Non-pigmented ciliary epithelial cell (primary cell): ENCODE results near the gene RAB3A.
A peak's percentile ranks its signal among the peaks of the same experiment; 100 is the strongest.

Experiments
- DNase-seq: peaks from one replicate; pipeline ENCODE4 v3.0.0-alpha.2; 2010; ENCODE audit warnings: low read depth

The RAB3A gene

DNA sequence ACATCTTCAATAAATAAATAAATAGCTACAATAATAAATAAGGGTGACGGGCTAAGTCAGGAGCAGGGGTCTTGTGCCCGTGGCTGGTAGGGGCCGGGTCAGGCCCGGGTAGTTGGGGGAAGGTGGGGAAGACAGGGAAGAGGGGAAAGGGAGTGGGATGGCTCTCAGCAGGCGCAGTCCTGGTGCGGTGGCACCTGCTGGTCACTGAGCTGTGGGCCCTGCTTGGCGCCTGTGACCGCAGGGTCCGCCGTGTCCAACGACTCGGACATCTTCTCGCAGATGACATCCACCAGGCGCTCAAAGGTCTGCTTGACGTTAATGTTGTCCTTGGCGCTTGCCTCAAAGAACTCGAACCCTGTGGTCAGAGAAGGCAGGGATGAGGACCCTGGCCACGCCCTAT, 6.5 kb downstream of the RAB3A start:
- DNase-seq = no peak

DNA sequence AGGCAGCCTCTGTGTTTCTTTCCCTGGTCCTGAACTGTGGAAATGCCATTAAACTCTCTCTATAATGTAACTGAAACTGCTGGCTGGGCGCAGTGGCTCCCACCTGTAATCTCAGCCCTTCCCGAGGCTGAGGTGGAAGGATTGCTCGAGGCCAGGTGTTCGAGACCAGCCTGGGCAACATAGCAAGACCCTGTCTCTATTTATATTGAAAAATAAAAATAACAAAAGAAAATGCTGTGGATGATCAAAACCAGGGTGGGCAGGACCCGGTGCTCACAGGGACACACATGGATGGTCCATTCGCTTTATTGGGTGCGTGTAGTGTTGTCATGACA, 7.4 kb downstream of the RAB3A start:
- no peak for DNase-seq

DNA sequence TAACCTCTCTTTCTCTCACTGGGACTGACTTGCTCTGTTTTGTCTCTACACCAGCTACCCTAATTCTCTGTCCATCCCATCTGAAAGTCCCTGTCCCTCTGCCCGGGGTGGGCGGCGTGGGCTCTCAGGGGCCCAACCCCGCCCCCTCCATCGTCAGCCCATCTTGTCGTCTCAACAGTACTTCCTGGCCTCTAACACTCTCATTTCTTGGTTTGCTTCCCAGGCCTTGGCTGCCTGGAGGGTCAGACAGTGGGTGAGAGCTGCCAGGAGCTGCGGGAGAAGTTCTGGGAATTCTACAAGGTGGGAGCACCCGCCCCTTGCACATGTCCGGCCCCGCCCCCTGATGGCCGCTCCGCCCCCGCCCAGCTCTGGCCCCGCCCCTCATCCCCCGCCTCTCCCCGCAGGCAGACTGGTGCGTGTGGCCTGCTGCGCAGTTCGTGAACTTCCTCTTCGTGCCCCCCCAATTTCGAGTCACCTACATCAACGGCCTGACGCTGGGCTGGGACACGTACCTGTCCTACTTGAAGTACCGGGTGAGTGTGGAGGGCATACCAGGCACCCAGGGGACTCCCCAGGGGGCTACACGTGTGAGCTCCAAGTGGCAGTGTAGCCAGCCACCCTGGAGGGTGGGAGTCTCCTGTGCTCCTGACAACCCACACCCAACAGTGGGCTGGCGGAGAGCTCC, 9.1 kb downstream of the RAB3A start:
- no peak for DNase-seq

DNA sequence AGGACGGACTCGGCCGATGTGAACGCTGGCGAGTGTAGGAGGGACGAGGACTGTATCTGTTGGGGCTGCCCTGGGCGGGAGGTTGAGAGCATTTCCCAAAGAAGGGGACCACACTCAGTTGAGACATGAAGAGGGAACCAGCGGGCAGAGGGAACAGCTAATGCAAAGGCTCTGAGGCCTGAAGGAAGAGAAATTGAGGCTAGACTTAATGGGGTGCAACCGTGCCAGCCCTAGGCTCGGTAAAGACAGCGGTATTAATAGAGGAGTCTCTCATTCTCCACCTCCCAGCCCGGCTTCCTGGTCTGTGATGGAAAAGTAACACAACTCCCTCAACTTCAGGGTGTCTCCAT, 9.7 kb downstream of the RAB3A start:
- DNase-seq = no peak

DNA sequence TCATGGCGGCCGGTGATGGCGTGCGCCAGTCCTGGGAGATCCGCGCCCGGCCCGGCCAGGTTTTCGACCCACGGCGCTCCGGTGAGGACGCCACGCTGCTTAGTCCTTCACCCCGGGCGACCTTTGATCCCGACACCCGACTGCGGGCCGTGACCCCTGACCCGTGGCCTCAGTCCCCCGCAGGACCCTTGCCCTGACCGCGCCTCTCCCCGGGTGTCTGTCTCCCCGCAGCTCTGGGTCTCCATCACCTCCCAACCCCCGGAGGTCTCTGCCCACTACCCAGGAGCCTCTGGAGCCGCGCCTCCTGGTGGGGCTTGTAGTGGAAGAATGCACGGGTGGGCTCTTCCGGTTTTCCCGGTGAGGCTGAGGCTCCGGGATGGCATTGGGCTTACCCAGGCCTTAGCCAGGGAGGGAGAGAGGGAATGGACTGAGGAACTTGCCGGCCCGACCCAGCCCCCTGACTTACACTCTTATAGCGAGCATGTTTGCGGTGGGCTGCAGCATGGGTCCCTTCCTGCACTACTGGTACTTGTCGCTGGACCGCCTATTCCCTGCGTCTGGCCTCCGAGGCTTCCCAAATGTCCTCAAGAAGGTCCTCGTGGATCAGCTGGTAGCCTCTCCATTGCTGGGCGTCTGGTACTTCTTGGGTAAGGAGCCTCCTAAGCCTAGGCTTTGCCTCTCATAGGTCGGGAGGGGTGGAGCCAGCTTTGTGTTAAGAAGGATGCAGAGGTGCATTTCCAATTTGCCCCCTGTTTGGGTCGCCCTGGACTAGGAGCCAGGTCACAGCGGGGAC, 10.3 kb downstream of the RAB3A start:
- DNase-seq = no peak

DNA sequence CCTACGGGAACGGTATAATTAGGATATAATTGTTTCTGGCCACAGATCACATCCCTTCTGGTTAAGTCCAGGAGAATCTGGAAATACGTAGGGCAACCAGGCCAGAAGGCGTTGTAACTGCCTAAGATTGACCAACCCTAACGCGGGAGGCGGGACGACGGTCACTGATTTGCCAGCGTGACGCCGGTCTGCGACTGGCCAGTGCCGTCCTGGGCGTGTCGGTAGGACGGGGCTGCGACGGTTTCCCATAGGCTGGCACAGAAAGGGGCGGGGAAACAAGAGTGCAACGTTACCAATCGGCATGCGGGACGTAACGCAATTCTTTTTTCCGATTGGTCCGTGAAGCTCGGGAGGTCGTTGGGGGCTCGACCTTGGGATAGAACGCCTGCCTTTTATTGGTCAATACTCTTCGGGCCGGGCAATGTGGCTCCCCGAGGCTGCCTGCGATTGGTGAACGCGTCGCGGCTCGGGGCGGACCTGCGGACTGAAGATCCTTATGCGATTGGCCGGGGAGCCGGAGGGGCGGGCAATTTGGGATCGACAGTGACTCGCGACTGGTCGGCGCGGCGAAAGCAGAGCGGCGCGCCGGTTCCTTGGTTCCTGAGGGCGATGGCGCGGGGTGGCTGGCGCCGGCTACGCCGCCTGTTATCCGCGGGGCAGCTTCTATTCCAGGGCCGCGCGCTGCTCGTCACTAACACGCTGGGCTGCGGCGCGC, 11.0 kb downstream of the RAB3A start, which contains the start of gene MPV17L2:
Gene MPV17L2, plus strand, starts transcription at position 546 of the 715 bp plus-strand sequence. Its CDS starts 64 bp downstream, at position 610.
- peak; percentile 100 for DNase-seq

DNA sequence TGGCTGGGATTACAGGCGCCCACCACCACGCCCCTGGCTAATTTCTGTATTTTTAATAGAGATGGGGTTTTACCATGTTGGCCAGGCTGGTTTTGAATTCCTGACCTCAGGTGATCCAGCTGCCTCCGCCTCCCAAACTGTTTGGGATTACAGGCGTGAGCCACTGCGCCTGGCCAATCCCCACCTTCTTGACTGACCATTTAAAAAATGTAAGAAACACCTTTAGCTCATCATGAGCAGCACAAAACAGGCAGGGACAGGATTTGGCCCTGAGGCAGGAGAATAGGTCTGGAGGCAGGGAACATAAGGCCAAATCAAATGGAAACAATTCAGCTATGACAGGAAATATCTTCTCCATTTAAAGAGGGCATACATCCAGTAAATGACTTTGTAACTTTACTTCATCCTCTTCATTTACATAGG, 12.2 kb downstream of the RAB3A start:
- DNase-seq = no peak

DNA sequence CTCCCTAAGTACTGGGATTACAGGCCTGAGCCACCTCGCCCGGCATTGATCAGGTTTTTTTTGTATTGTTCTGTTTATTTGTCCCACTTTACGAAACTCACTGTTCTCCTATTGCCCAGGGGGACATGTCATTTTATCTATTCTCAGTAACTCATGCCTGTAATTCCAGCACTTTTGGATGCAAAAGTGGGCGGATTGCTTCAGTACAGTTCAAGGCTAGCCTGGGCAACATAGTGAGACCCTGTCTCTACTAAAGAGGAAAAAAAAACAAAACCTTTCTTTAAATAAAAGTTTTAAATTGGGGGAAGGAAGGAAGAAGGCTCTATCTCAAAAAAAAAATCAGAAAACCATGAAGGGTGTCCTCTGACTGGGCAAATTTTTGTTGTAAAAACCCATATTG, 13.6 kb downstream of the RAB3A start:
- DNase-seq = no peak

DNA sequence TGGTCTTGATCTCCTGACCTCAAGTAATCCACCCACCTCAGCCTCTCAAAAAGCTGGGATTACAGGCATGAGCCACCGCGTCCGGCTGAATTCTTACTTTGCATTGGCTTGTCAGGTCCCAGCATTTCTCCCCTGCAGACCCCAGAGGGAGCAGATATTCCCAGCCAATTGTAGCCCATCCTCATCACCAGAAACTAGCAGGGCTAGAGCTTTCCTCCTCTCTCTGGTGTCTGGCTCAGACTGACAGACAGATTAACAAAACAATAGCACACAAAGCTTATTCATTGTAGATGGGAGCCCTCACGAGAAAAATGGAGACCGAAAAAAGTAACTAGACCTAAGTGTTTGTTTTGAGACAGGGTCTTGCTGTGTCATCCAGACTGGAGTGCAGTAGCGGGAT, 18.3 kb downstream of the RAB3A start:
- DNase-seq = no peak

DNA sequence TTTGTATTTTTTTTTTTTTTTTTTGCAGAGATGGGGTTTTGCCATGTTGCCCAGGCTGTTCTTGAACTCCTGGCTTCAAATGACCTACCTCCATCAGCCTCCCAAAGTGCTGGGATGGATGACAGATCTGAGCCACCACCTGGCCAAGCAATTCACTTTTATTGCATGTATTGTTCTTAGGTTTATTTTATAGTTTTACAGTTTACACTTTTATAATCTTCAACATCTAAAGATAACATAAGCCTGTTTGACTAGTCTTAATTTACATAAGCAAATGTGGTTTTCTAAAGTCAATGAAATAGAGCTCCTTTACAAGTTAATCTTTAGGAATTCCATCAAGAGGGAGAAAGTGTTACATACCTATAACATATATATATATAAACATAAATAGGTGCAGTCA, 20.3 kb downstream of the RAB3A start:
- DNase-seq = no peak

DNA sequence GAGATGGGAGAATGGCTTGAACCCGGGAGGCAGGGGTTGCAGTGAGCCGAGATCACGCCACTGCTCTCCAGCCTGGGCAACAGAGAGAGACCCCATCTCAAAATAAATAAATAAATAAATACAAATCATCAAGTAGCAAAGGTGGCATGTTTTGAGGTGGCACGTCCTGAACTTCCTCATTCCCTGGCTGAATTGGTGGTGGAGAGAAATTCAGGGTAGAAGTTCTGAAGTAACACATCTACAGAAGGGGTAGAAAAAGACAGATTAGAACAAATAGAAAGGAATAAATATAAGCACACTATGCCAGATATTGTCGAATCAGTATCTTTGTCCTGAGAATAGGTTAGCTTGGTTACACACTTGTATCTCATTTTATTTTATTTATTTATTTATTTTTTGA, 23.9 kb downstream of the RAB3A start:
- no peak for DNase-seq

DNA sequence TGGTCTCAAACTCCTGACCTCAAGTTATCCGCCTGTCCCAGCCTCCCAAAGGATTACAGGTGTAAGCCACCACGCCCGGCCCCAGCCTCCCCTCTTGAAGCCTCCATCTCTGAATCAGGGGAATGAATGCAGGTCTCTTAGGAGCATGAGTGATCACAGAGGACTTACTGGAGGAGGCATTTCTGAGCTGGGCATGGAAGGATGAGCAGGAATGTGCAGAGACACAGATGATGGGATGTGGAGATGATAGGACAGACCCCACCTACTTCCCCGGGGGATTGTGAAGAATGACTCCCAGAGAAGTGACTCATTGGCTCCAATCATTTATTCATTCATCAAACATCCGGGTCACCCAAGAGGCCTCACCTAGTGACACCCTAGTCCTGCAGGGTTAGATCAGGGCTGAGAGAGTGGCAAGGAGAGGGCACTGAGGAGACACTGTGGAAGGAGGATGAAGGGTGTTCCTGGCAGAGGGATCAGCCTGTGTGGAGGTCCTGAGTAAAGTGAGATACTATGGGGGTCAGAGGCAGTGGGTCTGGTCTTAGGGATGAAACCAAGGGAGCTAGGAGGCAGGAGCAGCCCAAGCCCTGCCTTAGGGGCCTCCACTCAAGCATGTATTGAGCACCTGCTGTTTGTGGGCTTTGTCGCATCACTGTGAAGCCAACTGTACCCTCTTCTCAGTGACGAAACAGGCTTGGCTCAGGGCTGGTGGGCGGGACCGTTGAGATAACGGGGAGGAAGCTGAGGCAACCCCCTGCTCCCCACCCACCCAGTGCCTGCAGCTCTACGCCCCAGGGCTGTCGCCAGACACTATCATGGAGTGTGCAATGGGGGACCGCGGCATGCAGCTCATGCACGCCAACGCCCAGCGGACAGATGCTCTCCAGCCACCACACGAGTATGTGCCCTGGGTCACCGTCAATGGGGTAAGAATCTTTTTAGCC, 27.2 kb downstream of the RAB3A start:
- DNase-seq = no peak

DNA sequence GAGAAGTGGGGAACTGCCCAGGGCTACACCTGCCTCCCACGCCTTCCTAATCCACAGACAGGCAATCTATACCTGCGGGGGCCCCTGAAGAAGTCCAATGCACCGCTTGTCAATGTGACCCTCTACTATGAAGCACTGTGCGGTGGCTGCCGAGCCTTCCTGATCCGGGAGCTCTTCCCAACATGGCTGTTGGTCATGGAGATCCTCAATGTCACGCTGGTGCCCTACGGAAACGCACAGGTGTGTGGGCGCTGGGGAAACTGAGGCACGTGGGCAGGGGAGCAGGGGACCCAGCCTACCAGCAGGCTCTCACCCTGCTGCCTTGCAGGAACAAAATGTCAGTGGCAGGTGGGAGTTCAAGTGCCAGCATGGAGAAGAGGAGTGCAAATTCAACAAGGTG, 28.9 kb downstream of the RAB3A start:
- DNase-seq = no peak

DNA sequence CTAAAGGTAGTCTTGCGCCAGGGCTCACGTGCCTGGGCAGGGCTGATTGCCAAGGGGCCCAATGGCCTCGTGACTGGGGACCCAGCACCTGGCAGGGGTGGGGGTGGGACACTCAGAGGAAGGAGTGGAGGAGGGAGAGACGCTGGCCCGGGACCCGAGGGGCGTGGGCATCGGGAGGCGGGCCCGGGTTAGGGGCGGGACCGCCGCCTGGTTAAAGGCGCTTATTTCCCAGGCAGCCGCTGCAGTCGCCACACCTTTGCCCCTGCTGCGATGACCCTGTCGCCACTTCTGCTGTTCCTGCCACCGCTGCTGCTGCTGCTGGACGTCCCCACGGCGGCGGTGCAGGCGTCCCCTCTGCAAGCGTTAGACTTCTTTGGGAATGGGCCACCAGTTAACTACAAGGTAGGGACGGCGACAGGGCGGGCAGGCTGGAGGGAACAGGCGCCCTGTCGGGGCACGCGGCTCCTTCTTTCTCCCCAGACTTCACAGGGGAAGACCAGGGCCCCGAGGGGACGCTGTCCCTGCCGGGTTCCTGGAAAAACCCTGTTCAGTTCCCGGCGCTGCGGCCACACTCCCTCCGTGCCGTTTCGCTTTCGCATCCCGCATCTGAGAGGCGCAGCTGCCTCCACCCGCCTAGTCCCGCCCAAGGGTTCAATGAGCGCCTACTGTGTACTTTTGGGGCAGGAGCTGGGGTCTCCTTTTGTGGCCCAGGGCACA, 30.1 kb downstream of the RAB3A start, which contains the start of gene IFI30:
Gene IFI30, plus strand, starts transcription at position 242 of the 717 bp plus-strand sequence. Its CDS starts 29 bp downstream, at position 271.
- DNase-seq = no peak

DNA sequence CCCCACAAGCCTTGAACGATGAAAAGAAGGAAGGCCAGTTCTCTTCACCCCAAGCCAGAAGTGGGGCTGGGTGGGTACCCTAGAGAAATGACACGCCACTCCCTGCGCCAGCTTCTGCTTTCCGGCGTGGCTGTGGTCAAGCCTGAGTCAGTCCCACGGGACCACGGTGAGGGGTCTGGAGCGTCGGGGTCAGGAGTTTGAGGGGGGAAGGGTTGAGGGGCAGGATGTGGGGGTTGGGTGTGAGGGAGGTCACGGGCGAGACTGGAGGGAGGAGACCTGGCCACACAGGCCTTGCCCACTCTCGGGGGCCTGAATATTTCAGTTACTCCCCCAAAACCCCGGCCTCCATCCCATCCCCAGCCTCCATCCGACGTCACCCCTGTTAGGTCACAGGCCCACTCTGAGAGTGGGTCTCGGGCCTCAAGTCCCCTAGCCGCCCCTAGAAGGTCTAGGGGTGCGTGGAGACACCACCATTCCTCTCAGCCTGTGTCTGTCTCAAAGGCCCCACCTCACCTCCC, 30.7 kb downstream of the RAB3A start:
- no peak for DNase-seq

DNA sequence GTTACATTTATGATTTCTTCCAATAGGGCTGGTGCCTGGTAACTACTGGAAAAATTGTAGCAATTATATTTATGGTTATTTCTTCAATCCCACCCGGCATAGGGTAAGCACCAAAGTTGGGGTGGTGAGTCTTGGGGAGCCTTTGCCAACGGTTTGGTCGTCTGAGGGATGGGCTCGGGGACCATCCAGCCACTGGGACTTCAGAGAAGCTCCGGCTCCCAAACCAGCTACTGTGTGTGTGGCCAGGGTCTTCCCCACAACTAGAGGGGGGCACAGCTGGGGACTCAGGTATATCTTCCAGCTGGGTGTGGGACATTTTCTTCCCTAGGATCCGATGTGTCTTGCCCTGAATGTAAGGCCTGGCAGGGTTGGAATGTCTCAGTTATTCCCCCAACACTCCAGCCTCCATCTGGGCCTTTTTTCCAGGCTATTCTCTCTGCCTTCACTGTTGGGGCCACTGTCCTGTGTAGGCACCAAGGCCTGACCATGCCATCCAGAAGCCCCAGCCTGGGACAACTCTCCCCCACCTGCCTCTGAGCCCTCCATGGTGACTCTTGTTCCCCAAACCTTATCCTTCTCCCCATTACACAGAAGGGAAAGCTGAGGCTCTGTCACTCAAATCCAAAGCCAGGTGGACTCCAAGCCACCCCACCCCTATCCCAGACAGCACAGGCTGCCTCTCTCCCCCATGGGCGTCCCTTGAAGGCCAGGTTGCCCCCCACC, 31.4 kb downstream of the RAB3A start:
- DNase-seq = no peak

DNA sequence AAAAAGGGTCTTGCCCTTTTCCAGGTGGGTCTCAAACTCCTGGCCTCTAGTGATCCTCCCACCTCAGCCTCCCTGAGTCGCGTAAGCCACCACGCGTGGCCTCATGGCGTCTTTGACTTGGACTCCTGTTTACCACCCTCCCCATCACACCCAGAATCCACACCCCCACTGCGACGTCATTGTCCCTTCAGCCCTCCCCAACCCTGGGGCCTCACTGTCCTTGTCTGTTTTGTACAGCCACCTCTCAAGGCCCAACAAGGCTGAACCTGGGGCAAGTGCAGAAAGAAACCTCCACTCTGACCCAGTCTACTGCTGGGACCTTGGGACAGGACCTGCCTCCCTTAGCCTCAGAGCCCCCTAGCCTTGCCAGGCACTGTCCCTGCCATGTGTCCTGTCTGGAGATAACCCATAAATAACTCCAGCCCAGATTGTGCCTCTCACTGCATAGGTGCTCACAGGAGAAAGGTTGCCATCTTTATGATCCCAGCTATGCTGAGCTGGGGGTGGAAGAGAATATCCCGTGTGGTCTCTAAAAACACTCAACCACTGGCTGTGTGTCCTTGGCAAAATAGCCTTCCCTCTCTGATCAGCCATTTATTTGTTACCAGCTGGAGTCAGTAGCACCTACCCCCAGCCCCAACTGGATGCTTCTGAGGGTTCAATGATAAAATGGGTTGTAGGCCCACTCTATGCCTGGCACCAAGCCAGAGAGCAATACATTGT, 32.1 kb downstream of the RAB3A start:
- no peak for DNase-seq

DNA sequence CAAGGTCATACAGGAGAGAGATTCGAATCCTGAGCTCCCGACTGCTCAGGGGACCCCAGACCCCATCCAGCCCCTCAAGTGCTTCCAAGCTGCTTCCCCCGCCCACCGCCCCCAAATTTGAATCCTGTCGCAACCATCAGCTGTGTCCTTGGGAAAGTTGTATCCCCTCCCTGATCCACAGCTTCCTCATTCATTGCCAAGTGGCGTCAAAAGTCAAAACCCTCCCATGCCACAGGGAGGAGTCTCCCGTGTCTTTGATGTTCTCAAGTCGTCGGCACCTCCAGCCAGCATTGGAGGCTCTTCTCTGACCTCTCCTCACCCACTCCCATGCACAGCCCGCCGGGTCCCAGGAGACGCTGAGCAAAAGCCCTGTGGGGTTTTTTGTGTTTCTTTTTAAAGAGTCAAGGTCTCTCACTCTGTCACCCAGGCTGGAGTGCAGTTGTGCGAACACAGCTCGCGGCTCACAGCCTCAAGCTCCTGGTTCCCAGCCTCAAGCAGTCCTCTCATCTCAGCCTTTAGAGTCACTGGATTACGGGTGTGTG, 33.1 kb downstream of the RAB3A start:
- DNase-seq = no peak

DNA sequence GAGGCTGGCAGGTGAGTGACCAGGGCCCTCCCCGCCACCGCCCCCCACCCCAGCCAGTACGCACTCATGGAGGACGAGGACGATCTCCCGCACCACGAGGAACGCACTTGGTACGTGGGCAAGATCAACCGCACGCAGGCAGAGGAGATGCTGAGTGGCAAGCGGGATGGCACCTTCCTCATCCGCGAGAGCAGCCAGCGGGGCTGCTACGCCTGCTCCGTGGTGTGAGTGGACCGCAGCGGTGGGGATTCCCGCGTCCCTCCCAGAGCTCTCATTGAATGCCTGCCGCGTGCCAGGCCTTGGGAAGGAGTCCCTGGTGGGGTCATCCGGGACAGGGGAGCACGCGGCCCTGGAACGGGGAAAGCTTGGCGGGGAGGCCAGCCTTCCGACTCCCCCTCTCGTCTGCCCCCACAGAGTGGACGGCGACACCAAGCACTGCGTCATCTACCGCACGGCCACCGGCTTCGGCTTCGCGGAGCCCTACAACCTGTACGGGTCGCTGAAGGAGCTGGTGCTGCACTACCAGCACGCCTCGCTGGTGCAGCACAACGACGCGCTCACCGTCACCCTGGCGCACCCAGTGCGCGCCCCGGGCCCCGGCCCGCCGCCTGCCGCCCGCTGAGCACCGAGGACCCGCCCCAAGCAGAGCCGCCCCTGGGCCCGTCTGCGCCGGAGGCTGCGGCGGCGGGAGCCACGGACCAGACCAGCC, 35.0 kb downstream of the RAB3A start:
- DNase-seq = no peak
